Hypothalamus (tissue), 51 donors: ENCODE data around the gene APH1A.
A peak's percentile ranks its signal among the peaks of the same experiment; 100 is the strongest.
"Not testable (repeated sequence)": the region's sequence is repeated elsewhere in the genome, so short reads cannot be mapped to it uniquely, and the experiment has no call there.

Experiments
- DNase-seq, 51 donors: peaks; one replicate each; lab custom pipeline; 2025; lab: John Stamatoyannopoulos, UW

The APH1A gene

DNA sequence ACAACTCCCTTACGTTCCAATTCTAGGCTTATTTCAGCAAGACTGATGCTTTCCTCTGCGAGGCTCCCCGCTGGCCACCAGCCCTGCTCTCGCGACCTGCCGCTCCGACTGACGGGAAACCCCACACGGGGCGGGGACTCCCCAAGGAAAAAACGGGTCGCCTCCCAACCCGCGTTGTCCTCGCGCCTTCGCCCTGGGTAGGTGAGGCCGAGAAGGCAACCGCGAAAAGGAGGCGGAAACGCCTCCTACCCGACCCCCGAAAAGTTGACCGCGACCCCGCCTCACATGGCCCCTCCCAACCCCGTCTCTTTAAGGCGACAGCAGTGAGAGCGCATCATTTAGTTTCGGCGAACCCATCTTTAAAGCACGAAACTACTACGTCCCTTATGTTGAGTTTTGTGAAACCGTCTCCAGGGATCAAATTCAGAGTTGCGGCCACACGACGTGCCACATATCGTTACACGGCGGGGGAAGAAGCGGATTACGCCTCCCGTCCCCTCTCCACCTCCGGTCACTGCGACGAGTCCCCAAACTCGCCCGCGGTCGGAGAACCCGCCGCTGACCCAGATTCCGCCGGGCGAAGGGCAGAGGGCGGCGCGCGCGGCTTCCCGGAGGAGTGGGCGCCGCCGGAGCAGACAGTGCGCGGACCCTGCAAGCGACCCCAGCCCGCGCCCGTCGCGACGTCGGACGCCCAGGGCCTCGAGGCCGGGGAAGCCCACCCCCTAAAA, 34.1 kb downstream of the APH1A start:
- DNase-seq = peak in 50 of 51 donors; percentile 30 to 79 (median 62)

DNA sequence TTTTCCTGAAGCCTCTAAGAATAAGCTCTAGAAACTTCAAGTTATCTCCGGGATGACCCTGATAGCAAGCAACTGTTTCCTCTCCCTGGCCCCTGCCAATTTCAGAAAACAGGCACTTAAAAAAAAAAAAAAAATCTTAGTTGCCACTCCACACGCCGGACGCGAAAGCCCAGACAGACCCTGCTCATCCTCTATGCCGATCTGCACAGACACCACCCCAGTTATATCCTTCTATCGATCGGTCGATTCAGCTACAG, 34.6 kb downstream of the APH1A start:
- peak in 1 of 51 donors; percentile 50 for DNase-seq

DNA sequence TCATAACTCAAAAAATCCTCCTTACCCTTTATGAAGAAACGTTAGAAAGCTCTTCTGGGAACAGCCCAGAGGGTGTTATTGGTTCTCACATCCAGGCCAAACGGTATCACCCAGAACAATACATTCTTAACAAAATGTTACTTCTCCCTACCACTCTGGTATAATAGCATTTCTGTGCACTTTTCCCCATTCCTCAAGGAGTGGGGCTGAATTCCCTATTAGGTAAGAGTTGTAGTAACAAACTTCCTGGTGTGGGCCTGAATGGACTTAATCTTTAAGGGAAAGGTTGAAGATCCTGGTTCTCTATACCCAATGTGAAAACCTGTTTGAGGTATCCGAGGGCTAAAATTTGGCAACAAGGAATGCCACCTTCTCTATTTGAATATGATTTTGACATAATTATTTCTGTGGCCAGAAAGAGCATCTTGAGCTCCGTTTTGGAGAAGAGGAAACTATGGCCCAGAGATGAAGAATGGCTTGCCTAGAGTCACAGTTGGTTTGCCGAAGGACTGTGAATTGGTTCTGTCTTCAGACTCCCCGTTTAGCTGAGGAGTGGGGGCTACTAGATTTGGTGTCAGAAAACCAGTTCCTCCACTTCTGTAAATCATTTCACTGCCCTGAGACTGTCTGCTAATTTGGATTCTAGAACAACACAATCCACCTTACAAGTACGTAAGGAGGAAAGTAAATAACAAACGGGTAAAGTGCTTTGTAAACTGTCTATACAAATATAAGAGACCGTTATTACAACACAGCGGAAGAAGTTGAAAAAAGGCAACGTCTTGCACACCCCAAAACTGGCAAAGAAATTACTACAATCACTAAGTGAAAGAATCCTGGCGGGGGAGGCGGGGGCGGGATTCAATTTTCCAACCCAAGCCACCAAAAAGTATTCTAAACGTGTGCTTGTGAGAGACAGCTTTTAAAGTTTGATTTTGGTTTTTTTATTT, 35.2 kb downstream of the APH1A start:
- peak in 3 of 51 donors; percentile 9 to 68 (median 29) for DNase-seq

DNA sequence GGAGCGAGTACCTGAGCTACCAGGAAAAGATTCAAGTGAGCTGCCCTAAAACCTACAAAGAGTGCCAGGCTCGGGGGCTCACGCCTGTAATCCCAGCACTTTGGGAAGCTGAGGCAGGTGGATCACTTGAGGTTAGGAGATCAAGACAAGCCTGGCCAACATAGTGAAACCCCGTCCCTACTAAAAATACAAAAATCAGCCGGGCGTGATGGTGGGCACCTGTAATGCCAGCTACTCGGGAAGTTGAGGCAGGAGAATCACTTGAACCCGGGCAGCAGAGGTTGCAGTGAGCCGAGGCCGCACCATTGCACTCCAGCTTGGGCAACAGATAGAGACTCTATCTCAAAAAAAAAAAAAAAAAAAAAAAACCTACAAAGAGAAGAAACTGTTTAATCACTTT, 35.9 kb downstream of the APH1A start:
- DNase-seq = not testable (repeated sequence)

GRCh38 chr1:150228246-150228645, 40.6 kb downstream of the APH1A start:
- DNase-seq = not testable (repeated sequence)

DNA sequence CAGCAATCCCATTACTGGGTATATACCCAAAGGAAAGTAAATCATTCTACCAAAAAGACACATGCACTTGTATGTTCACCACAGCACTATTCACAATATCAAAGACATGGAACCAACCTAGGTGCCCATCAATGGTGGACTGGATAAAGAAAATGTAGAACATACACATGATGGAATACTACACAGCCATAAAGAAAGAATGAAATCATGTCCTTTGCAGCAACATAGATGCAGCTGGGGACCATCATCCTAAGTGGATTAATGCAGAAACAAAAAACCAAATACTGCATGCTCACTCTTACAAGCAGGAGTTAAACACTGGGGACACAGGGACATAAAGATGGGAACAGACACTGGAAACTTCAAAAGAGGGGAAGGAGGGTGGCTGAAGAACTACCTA, 41.6 kb downstream of the APH1A start:
- no peak for DNase-seq

DNA sequence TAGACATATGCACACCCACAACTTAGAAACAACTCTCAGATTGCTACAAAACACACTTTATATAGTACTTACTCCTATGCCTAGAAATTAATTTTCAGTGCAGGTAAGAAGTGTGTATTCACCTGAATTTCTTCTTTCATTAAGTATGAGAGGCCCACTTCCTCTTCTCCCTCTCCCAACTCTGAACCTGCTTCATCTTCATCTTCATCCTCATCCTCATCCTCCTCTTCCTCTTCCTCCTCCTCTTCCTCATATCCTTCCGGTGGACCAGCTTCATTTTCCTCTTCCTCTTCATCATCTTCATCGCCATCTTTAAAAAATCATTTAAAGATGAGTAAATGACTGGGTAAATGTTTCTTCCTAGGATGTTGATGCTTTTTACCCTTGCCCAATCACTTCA, 42.3 kb downstream of the APH1A start:
- DNase-seq = no peak

DNA sequence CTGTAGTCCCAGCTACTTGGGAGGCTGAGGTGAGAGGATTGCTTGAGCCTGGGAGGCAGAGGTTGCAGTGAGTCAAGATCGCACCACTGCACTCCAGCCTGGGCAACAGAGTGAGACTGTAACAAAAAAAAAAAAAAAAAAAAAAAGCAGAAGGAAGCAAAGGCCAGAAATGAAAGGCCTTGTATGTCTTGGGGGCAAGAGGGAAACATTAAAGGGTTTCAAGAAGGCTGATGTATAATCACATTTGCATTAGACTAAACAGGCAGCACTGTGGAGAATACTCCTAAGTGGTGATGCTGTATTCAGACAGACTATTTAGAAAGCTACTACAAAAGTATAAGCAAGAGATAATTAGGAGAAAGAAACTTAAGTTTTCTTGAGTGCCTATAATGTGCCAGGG, 43.3 kb downstream of the APH1A start:
- DNase-seq = no peak

- no peak for DNase-seq
These were observed 43.8 kb downstream of the APH1A start for GRCh38 chr1:150224983-150225382.

DNA sequence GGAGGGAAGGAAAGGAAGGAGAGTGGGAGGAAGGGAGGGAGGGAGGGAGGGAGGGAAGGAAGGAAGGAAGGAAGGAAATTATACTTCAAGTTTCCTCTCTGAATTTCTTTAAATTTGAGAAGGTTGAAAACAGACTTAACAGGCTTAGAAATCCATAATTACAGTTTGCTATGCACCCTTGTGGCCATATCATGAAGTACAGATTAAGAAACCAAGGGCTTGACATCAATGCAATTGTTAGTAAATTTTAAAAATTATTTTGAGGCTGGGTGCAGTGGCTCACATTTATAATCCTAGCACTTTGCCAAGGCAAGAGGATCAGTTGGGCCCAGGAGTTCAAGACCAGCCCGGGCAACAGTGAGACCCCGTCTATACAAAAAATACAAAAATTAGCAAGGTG, 47.3 kb downstream of the APH1A start:
- no peak for DNase-seq

DNA sequence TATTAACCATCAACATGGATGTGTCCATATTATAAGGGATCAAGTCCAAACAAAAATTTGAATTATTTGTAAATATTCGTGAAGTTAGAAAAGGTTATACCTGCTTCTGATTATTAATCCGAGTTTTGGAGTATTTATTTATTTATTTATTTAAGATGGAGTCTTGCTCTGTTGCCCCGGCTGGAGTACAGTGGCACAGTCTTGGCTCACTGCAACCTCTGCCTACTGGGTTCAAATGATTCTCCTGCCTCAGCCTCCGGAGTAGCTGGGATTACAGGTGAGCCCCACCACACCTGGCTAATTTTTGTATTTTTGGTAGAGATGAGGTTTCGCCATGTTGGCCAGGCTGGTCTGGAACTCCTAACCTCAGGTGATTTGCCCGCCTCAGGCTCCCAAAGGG, 53.0 kb downstream of the APH1A start:
- DNase-seq = not testable (repeated sequence)
